ENCODE results near the gene NTM.

GRCh38 chr11:131571571-131571970, 201.2 kb downstream of the NTM start:
- TF ChIP-seq, protein P1, sequence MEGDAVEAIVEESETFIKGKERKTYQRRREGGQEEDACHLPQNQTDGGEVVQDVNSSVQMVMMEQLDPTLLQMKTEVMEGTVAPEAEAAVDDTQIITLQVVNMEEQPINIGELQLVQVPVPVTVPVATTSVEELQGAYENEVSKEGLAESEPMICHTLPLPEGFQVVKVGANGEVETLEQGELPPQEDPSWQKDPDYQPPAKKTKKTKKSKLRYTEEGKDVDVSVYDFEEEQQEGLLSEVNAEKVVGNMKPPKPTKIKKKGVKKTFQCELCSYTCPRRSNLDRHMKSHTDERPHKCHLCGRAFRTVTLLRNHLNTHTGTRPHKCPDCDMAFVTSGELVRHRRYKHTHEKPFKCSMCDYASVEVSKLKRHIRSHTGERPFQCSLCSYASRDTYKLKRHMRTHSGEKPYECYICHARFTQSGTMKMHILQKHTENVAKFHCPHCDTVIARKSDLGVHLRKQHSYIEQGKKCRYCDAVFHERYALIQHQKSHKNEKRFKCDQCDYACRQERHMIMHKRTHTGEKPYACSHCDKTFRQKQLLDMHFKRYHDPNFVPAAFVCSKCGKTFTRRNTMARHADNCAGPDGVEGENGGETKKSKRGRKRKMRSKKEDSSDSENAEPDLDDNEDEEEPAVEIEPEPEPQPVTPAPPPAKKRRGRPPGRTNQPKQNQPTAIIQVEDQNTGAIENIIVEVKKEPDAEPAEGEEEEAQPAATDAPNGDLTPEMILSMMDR (IDR thresholded peaks at IDR 0.05) = no peak
- TF ChIP-seq POLR2A (IDR thresholded peaks at IDR 0.05) = no peak

Measured in esophagus squamous epithelium (tissue), 4 donors.